Kidney (tissue), 14 donors: Measurements from ENCODE around the gene SDC4. TPM values are rescaled to one million over a fixed set of nuclear protein-coding genes. Genes with fewer than 3 reads are reported as not detected.

ENCODE experiments used
- DNase-seq, 5 donors: peaks; one replicate each; pipeline ENCODE4 v3.0.0-alpha.2; 2013 to 2020
- FAIRE-seq: peaks from 2 replicates; lab custom pipeline; 2012; peaks lifted over from hg19 to GRCh38; lab: Jason Lieb, UNC
- H3K27ac ChIP-seq, 2 donors: one replicate each; pipeline ENCODE4 v1.7.0; 2013; ENCODE audit warnings: low read depth in 2 of 2, low read length in 2 of 2, inconsistent platforms in 1 of 2
- H3K27me3 ChIP-seq: one replicate; pipeline ENCODE4 v1.7.1; 2013; ENCODE audit warnings: low read length, inconsistent platforms; ENCODE audit not compliant: control insufficient read depth, insufficient read depth
- H3K36me3 ChIP-seq, 3 donors: one replicate each; pipeline versions ENCODE4 v1.7.0 to v1.7.1; 2013; ENCODE audit warnings: low read length in 3 of 3, control low read depth in 1 of 3, inconsistent platforms in 1 of 3; ENCODE audit not compliant: insufficient read depth in 3 of 3, control insufficient read depth in 2 of 3
- H3K4me1 ChIP-seq, 3 donors: one replicate each; pipeline versions ENCODE4 v1.7.0 to v1.7.1; 2013; ENCODE audit warnings: low read length in 3 of 3, inconsistent platforms in 1 of 3, low read depth in 1 of 3; ENCODE audit not compliant: control insufficient read depth in 2 of 3, insufficient read depth in 2 of 3
- H3K4me3 ChIP-seq, 3 donors: one replicate each; pipeline versions ENCODE4 v1.7.0 to v1.8.1; 2013; ENCODE audit warnings: low read length in 3 of 3, control low read depth in 1 of 3, inconsistent platforms in 1 of 3
- H3K9ac ChIP-seq, 3 donors: one replicate each; pipeline versions ENCODE4 v1.7.0 to v1.7.1; 2013; ENCODE audit warnings: low read length in 3 of 3, control low read depth in 1 of 3, inconsistent platforms in 1 of 3
- H3K9me3 ChIP-seq, 3 donors: one replicate each; pipeline versions ENCODE4 v1.7.0 to v1.7.1; 2013; ENCODE audit warnings: low read length in 3 of 3, control low read depth in 1 of 3, inconsistent platforms in 1 of 3; ENCODE audit not compliant: control insufficient read depth in 2 of 3, insufficient read depth in 1 of 3
- CTCF ChIP-seq: IDR thresholded peaks from 3 replicates; pipeline ENCODE4 v1.5.1; 2012; ENCODE audit warnings: mild to moderate bottlenecking, moderate library complexity, borderline replicate concordance; ENCODE audit not compliant: insufficient read depth; ENCODE audit errors: extremely low read depth
- intact Hi-C: fragments of 100-400 bp; cut with DNase I; formaldehyde crosslinking; loops from one replicate; pipeline ENCODE4 v1.11.1; 2022
- polyA plus RNA-seq: library from polyadenylated mRNA; stranded (reverse); fragments of 350-450 nt; fragmentation: Illumina TruSeq; extraction: RNeasy Lipid Tissue Mini Kit (QIAGEN cat#74804); gene quantifications from one replicate; pipeline ENCODE4 v1.2.3, GENCODE V29; 2014; ENCODE audit warnings: low read depth, low replicate concordance; ENCODE audit not compliant: insufficient read depth
- total RNA-seq: library from RNA; stranded (reverse); fragmentation: NEBNext Ultra II Directional; extraction: Animal tissue kit (Norgen Biotek cat#: 25700); gene quantifications from one replicate; pipeline ENCODE4 v1.2.1, GENCODE V29; 2021
- donor health status: control.
- donor health status: control.
- donor health status: control.
- donor health status: control.
- donor health status: control.
- donor health status: DM: yes; HTN: yes; CAD: no.
- donor health status: Normal renal cell carcinoma (clear cell type).

The SDC4 gene
- total and polyA plus RNA-seq, 2 donors from 2014 or later: 242 to 397 TPM

GRCh38 chr20:45304464-45304999 is 43.7 kb downstream of the SDC4 start:
- DNase-seq (no peak), FAIRE-seq (no peak)
- Histone ChIP-seq H3K27ac (no peak overlapping the region), H3K9me3 (no peaks in the 10 kb centered on the region), H3K9ac (no peak overlapping the region), H3K4me3 (no peak overlapping the region), H3K4me1 (no peaks in the 10 kb centered on the region), H3K27me3 (peaks cover 4% of the 10 kb centered on the region), H3K36me3 (no peaks in the 10 kb centered on the region)
- intact Hi-C loops: no loop called here
- TF ChIP-seq CTCF: no peak

GRCh38 chr20:45303586-45304463 is 44.4 kb downstream of the SDC4 start:
- no peaks in the 10 kb centered on the region for H3K9me3 ChIP-seq
- DNase-seq (no peak), FAIRE-seq (no peak)
- H3K9ac ChIP-seq: no peak overlapping the region
- no peak for TF ChIP-seq CTCF
- H3K27me3 ChIP-seq: peaks cover 4% of the 10 kb centered on the region
- intact Hi-C loops: no loop called here
- H3K36me3 ChIP-seq: no peaks in the 10 kb centered on the region
- H3K4me1 ChIP-seq: no peaks in the 10 kb centered on the region
- no peak overlapping the region for H3K27ac ChIP-seq
- no peak overlapping the region for H3K4me3 ChIP-seq

GRCh38 chr20:45301824-45302271 is 46.4 kb downstream of the SDC4 start:
- FAIRE-seq (no peak), DNase-seq (no peak)
- peaks cover 4% of the 10 kb centered on the region for H3K27me3 ChIP-seq
- no peaks in the 10 kb centered on the region for H3K9me3 ChIP-seq
- intact Hi-C loops: no loop called here
- H3K9ac ChIP-seq: no peak overlapping the region
- H3K4me1 ChIP-seq: no peaks in the 10 kb centered on the region
- no peak overlapping the region for H3K4me3 ChIP-seq
- H3K36me3 ChIP-seq: no peaks in the 10 kb centered on the region
- no peak overlapping the region for H3K27ac ChIP-seq
- TF ChIP-seq CTCF: no peak
